Naive thymus-derived CD4-positive, alpha-beta T cell (primary cell): ENCODE measurements around the gene MCM3AP. TPM values are rescaled to one million over a fixed set of nuclear protein-coding genes. Genes with fewer than 3 reads are reported as not detected.
A peak's percentile ranks its signal among the peaks of the same experiment; 100 is the strongest.

Source experiments
- ATAC-seq: fragments of 150-1000 bp; cut with Tn5 transposase; 2 replicates; pipeline ENCODE4 v1.10.0; 2021; ENCODE audit warnings: mild to moderate bottlenecking, moderate library complexity
- CTCF ChIA-PET: fragments of 350-600 bp; sonication (Branson Sonifier 250); formaldehyde crosslinking; loops from one replicate; lab custom pipeline; 2021; ENCODE audit warnings: antibody characterized with exemption; lab: Charles Lee
- POLR2A ChIA-PET: fragments of 350-600 bp; sonication (Branson Sonifier 250); formaldehyde crosslinking; loops from one replicate; lab custom pipeline; 2021; ENCODE audit warnings: antibody characterized with exemption, inconsistent platforms; lab: Charles Lee
- DNase-seq, 9 donors: peaks; one replicate each; pipeline versions ENCODE4 v3.0.0 to v3.0.0-alpha.2; 2020 to 2022; ENCODE audit warnings: mixed read lengths in 1 of 9
- H3K27ac ChIP-seq: one replicate; pipeline ENCODE4 v1.7.0; 2013; ENCODE audit warnings: mild to moderate bottlenecking, low read depth, low read length, moderate library complexity
- H3K27me3 ChIP-seq, 2 donors: one replicate each; pipeline ENCODE4 v1.7.0; 2013; ENCODE audit warnings: low read length in 2 of 2, mild to moderate bottlenecking in 2 of 2, moderate library complexity in 2 of 2; ENCODE audit not compliant: control insufficient read depth in 2 of 2, insufficient read depth in 2 of 2
- H3K36me3 ChIP-seq, 3 experiments: 1 replicate in 2 of 3; 2 replicates in 1 of 3; pipeline ENCODE4 v1.7.0; 2013; ENCODE audit warnings: low read length in 3 of 3, mild to moderate bottlenecking in 3 of 3, moderate library complexity in 1 of 3; ENCODE audit not compliant: insufficient read depth in 3 of 3, control insufficient read depth in 2 of 3
- H3K4me1 ChIP-seq, 2 donors: one replicate each; pipeline ENCODE4 v1.7.0; 2013; ENCODE audit warnings: low read length in 2 of 2, mild to moderate bottlenecking in 2 of 2, moderate library complexity in 1 of 2; ENCODE audit not compliant: control insufficient read depth in 2 of 2, insufficient read depth in 2 of 2
- H3K4me3 ChIP-seq: 2 replicates; pipeline ENCODE4 v1.7.0; 2013; ENCODE audit warnings: mild to moderate bottlenecking, low read length
- H3K9me3 ChIP-seq, 3 experiments: 1 replicate in 2 of 3; 2 replicates in 1 of 3; pipeline ENCODE4 v1.7.0; 2013; ENCODE audit warnings: low read length in 3 of 3; ENCODE audit not compliant: control insufficient read depth in 2 of 3
- H3K27ac Mint-ChIP-seq, 9 donors: one replicate each; pipeline ENCODE4 v1.8.0; 2020 to 2022; ENCODE audit warnings: mixed read lengths in 9 of 9, mild to moderate bottlenecking in 8 of 9, moderate library complexity in 5 of 9, inconsistent platforms in 2 of 9
- H3K27me3 Mint-ChIP-seq, 5 donors: one replicate each; pipeline ENCODE4 v1.8.0; 2021 to 2022; ENCODE audit warnings: mixed read lengths in 5 of 5, mild to moderate bottlenecking in 1 of 5
- H3K36me3 Mint-ChIP-seq, 5 donors: one replicate each; pipeline ENCODE4 v1.8.0; 2020 to 2022; ENCODE audit warnings: mixed read lengths in 5 of 5, mild to moderate bottlenecking in 3 of 5, inconsistent platforms in 1 of 5
- H3K4me1 Mint-ChIP-seq, 7 donors: one replicate each; pipeline ENCODE4 v1.8.0; 2020 to 2022; ENCODE audit warnings: mixed read lengths in 7 of 7, mild to moderate bottlenecking in 3 of 7, inconsistent platforms in 1 of 7
- H3K4me3 Mint-ChIP-seq, 10 donors: one replicate each; pipeline ENCODE4 v1.8.0; 2020 to 2022; ENCODE audit warnings: mild to moderate bottlenecking in 10 of 10, mixed read lengths in 10 of 10, moderate library complexity in 6 of 10, inconsistent platforms in 2 of 10
- H3K9me3 Mint-ChIP-seq, 11 donors: one replicate each; pipeline ENCODE4 v1.8.0; 2020 to 2022; ENCODE audit warnings: mixed read lengths in 11 of 11, mild to moderate bottlenecking in 4 of 11, inconsistent platforms in 1 of 11, moderate library complexity in 1 of 11
- intact Hi-C, 2 donors: fragments of 100-400 bp; cut with micrococcal nuclease; formaldehyde crosslinking; loops; one replicate each; pipeline ENCODE4 v1.15.1; 2023
- polyA plus RNA-seq, 2 donors: library from polyadenylated mRNA; unstranded; fragments of 300-500 nt; fragmentation: Illumina TruSeq; gene quantifications; one replicate each; pipeline ENCODE4 v1.2.3, GENCODE V29; 2021
- total RNA-seq, 6 experiments: library from RNA in 5 of 6; stranded (reverse) in 5 of 6; gene quantifications; 1 replicate in 5 of 6; 2 replicates in 1 of 6; pipeline ENCODE4 v1.2.3 and lab custom pipeline; 2021 to 2026

Gene MCM3AP
- total and polyA plus RNA-seq, 7 experiments from 2014 or later: 37.3 to 175 (median 124) TPM

GRCh38 chr21:46220847-46221246, 64.6 kb downstream of the MCM3AP start:
- Histone ChIP-seq H3K27me3 (no peaks in the 10 kb centered on the region), H3K27ac (no peak overlapping the region), H3K9me3 (no peaks in the 10 kb centered on the region), H3K4me1 (no peaks in the 10 kb centered on the region), H3K4me3 (no peak overlapping the region), H3K36me3 (peaks cover 0 to 55% (median 0%) of the 10 kb centered on the region in 3 experiments)
- CTCF ChIA-PET: no interaction called here
- peaks cover 7 to 18% (median 9%) of the 10 kb centered on the region in 5 donors for H3K36me3 Mint-ChIP-seq
- no peak for ATAC-seq
- no peak for DNase-seq
- intact Hi-C loops: loop anchor here in 1 of 2 donors (10.0 kb wide), 1 partner anchor 576 kb away; the partner anchor contains the start of gene PCBP3
- no peaks in the 10 kb centered on the region for H3K27me3 Mint-ChIP-seq
- peaks cover 0 to 10% (median 7%) of the 10 kb centered on the region in 7 donors for H3K4me1 Mint-ChIP-seq
- H3K9me3 Mint-ChIP-seq: no peaks in the 10 kb centered on the region
- POLR2A ChIA-PET: no interaction called here
- peak overlapping the region in 1 of 9 donors; percentile 41 for H3K27ac Mint-ChIP-seq
- H3K4me3 Mint-ChIP-seq: no peak overlapping the region

DNA sequence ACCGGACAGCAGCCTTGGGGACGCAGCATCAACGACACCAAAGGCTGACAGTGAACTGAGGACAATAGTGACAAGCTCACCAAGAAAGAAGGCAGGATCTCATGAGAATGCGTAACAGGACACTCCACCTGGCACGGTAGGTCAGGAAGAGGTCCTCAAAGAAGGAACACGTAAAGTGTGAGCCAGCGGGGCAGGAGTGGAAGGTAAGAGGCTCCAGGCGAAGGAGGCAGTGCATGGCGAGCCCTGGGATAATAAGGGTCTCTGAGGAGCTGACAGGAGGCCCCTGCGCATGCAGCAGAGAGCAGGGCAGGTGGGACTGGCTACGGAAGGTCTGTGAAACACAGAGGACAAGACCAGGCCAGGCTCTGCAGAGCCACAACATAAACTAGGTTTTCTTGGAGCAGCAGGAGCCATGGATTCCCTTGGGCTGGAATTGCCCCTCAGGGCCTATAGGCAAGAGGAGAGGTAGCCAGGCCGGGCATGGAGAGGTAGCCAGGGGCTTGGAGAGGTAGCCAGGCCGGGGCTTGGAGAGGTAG, 65.1 kb downstream of the MCM3AP start:
- H3K4me3 Mint-ChIP-seq: no peak overlapping the region
- no peaks in the 10 kb centered on the region for H3K27me3 Mint-ChIP-seq
- H3K4me1 Mint-ChIP-seq: peaks cover 0 to 7% (median 4%) of the 10 kb centered on the region in 7 donors
- POLR2A ChIA-PET: interaction anchor here (0.6 kb wide), 1 partner anchor 10 kb away, joined by 4 read pairs; no protein-coding TSS in a partner anchor
- Histone ChIP-seq H3K9me3 (no peaks in the 10 kb centered on the region), H3K4me1 (no peaks in the 10 kb centered on the region), H3K4me3 (no peak overlapping the region), H3K36me3 (peaks cover 0 to 60% (median 0%) of the 10 kb centered on the region in 3 experiments), H3K27me3 (no peaks in the 10 kb centered on the region), H3K27ac (no peak overlapping the region)
- H3K36me3 Mint-ChIP-seq: peaks cover 6 to 13% (median 7%) of the 10 kb centered on the region in 5 donors
- intact Hi-C loops: loop anchor here in 1 of 2 donors (10.0 kb wide), 1 partner anchor 576 kb away; the partner anchor contains the start of gene PCBP3
- CTCF ChIA-PET: no interaction called here
- H3K27ac Mint-ChIP-seq: peak overlapping the region in 1 of 9 donors; percentile 41
- DNase-seq (no peak), ATAC-seq (no peak)
- no peaks in the 10 kb centered on the region for H3K9me3 Mint-ChIP-seq

DNA sequence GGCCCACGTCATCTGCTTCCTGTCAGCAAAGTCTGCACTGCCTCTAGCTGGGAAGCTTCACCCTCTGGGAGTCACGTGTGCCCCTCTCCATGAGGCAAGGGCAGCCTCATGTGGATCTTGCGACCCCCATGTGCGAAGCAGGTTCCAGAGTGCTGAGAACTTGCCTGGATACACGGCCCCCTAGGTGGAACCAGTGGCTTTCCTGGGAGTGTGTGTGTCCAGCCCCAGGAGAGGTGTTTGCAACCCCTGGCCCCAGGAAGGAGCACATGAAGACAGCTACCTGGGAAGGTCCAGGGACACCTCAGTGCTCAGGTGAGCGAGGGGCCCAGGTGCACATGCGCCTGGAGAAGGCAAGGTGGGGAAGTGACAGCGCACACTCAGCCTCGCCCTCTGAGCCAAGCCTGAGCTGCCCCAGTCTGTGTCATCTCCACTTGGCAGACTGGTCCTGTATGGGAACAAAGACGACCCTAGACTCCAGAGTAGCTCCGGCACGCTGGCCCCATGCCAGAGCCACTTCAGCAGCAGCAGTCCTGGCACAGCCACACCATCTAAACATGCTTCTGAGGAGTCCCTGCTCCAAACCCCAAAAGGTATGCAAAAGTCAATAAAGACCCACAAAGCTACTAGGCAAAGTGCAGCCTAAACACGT, 65.7 kb downstream of the MCM3AP start:
- ChIA-PET POLR2A (interaction anchor here (0.6 kb wide), 1 partner anchor 9 kb away, joined by 4 read pairs; no protein-coding TSS in a partner anchor), CTCF (no interaction called here)
- Histone ChIP-seq H3K4me3 (no peak overlapping the region), H3K27me3 (no peaks in the 10 kb centered on the region), H3K36me3 (peaks cover 0 to 64% (median 0%) of the 10 kb centered on the region in 3 experiments), H3K9me3 (no peaks in the 10 kb centered on the region), H3K4me1 (no peaks in the 10 kb centered on the region), H3K27ac (no peak overlapping the region)
- H3K4me1 Mint-ChIP-seq: peaks cover 0 to 7% (median 4%) of the 10 kb centered on the region in 7 donors
- H3K9me3 Mint-ChIP-seq: no peaks in the 10 kb centered on the region
- DNase-seq (no peak), ATAC-seq (no peak)
- no peaks in the 10 kb centered on the region for H3K27me3 Mint-ChIP-seq
- H3K4me3 Mint-ChIP-seq: no peak overlapping the region
- intact Hi-C loops: loop anchor here in 1 of 2 donors (10.0 kb wide), 1 partner anchor 575 kb away; the partner anchor contains the start of gene PCBP3
- peaks cover 6 to 13% (median 7%) of the 10 kb centered on the region in 5 donors for H3K36me3 Mint-ChIP-seq
- H3K27ac Mint-ChIP-seq: peak overlapping the region in 2 of 9 donors; percentile 3 to 65

- Mint-ChIP-seq H3K27ac (peak overlapping the region in 2 of 9 donors; percentile 3 to 65), H3K36me3 (peaks cover 6 to 13% (median 7%) of the 10 kb centered on the region in 5 donors), H3K4me1 (peaks cover 0 to 7% (median 3%) of the 10 kb centered on the region in 7 donors), H3K9me3 (no peaks in the 10 kb centered on the region), H3K4me3 (no peak overlapping the region), H3K27me3 (no peaks in the 10 kb centered on the region)
- Histone ChIP-seq H3K9me3 (no peaks in the 10 kb centered on the region), H3K36me3 (peaks cover 0 to 68% (median 0%) of the 10 kb centered on the region in 3 experiments), H3K27me3 (no peaks in the 10 kb centered on the region), H3K27ac (no peak overlapping the region), H3K4me3 (no peak overlapping the region), H3K4me1 (no peaks in the 10 kb centered on the region)
- ATAC-seq (no peak), DNase-seq (no peak)
- CTCF ChIA-PET: no interaction called here
- intact Hi-C loops: no loop called here
- POLR2A ChIA-PET: no interaction called here
Observed at GRCh38 chr21:46218906-46219590, 66.4 kb downstream of the MCM3AP start.

DNA sequence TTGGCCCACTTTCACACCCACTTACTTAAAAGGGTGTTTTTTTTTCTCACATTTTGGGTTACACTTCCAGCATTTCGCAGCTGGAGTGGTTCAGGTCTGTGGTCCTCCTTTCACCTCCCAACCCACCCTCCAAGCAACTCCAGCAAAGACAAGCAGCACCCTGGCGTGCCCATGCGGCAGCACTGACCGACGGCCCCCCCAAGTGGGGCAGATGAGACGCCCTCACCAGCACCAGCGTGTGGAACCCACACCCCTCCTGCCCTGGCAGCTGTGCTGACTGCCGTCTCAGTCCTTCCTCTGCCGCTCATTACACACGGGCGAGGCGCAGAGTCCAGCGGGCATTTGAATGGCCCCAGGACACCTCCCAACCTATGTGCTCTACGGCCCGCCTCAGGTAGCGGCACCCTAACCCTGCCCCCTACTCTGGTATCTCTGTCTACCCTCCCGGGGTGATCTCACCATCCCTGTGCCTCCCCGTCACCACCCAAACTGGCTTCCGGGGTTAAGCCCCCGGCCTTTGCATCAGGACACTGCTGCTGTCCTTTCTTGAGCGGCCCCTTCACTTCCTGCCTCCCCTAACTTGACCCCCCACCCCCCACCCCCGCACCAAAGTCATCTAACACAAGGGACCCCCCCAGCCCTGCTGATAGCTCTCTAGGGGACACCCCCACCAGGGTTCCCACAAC, 67.8 kb downstream of the MCM3AP start:
- intact Hi-C loops: no loop called here

GRCh38 chr21:46216132-46216747, 69.2 kb downstream of the MCM3AP start:
- intact Hi-C loops: no loop called here
- H3K27ac Mint-ChIP-seq: no peak overlapping the region
- peaks cover 0 to 7% (median 3%) of the 10 kb centered on the region in 7 donors for H3K4me1 Mint-ChIP-seq
- no peak for DNase-seq
- Histone ChIP-seq H3K4me3 (no peak overlapping the region), H3K9me3 (no peaks in the 10 kb centered on the region), H3K27ac (no peak overlapping the region), H3K4me1 (no peaks in the 10 kb centered on the region), H3K36me3 (peaks cover 0 to 64% (median 0%) of the 10 kb centered on the region in 3 experiments), H3K27me3 (no peaks in the 10 kb centered on the region)
- ATAC-seq: no peak
- no peaks in the 10 kb centered on the region for H3K9me3 Mint-ChIP-seq
- H3K4me3 Mint-ChIP-seq: no peak overlapping the region
- ChIA-PET POLR2A (no interaction called here), CTCF (interaction anchor here (1.2 kb wide), 1 partner anchor 73 kb away, joined by 3 read pairs; no protein-coding TSS in a partner anchor)
- H3K36me3 Mint-ChIP-seq: peaks cover 0 to 10% (median 7%) of the 10 kb centered on the region in 5 donors
- no peaks in the 10 kb centered on the region for H3K27me3 Mint-ChIP-seq

More for the DNA sequence above, 67.8 kb downstream of the MCM3AP start:
- no peak overlapping the region for H3K4me3 Mint-ChIP-seq
- DNase-seq (no peak), ATAC-seq (no peak)
- H3K27me3 ChIP-seq: no peaks in the 10 kb centered on the region
- H3K36me3 Mint-ChIP-seq: peaks cover 6 to 13% (median 7%) of the 10 kb centered on the region in 5 donors
- H3K27me3 Mint-ChIP-seq: no peaks in the 10 kb centered on the region
- H3K4me3 ChIP-seq: no peak overlapping the region
- ChIA-PET POLR2A (no interaction called here), CTCF (interaction anchor here (1.2 kb wide), 1 partner anchor 75 kb away, joined by 3 read pairs; no protein-coding TSS in a partner anchor)
- peaks cover 0 to 7% (median 3%) of the 10 kb centered on the region in 7 donors for H3K4me1 Mint-ChIP-seq
- no peak overlapping the region for H3K27ac ChIP-seq
- H3K9me3 Mint-ChIP-seq: no peaks in the 10 kb centered on the region
- H3K36me3 ChIP-seq: peaks cover 0 to 77% (median 0%) of the 10 kb centered on the region in 3 experiments
- no peak overlapping the region for H3K27ac Mint-ChIP-seq
- H3K9me3 ChIP-seq: no peaks in the 10 kb centered on the region
- no peaks in the 10 kb centered on the region for H3K4me1 ChIP-seq
